HepG2 (cell line): ENCODE data around the gene RAET1E. TPM values are rescaled to one million over a fixed set of nuclear protein-coding genes. Genes with fewer than 3 reads are reported as not detected.

Experiments
- ADNP ChIP-seq: sonication (generic); formaldehyde crosslinking; IDR thresholded peaks from 2 replicates; pipeline ENCODE4 v1.4.0; 2020; ENCODE audit warnings: missing genetic modification reagents
- AGO1 ChIP-seq: fragments of 200-400 bp; formaldehyde crosslinking; IDR thresholded peaks from 2 replicates; pipeline ENCODE4 v1.6.1; 2017; ENCODE audit warnings: mild to moderate bottlenecking, low read depth, low read length, moderate library complexity; ENCODE audit not compliant: poor library complexity, severe bottlenecking
- CEBPG ChIP-seq: IDR thresholded peaks from 2 replicates; pipeline ENCODE4 v1.6.1; 2016
- MAZ ChIP-seq, 2 experiments: sonication (generic) in 1 of 2; formaldehyde crosslinking in 1 of 2; IDR thresholded peaks; 2 replicates each; pipeline versions ENCODE4 v1.5.0 to v1.6.1; 2012 to 2020; ENCODE audit warnings: low read depth in 2 of 2, mild to moderate bottlenecking in 2 of 2, borderline replicate concordance in 1 of 2, improper control_type of control experiment in 1 of 2, low read length in 1 of 2, missing genetic modification reagents in 1 of 2, moderate library complexity in 1 of 2
- POGZ ChIP-seq: sonication (generic); formaldehyde crosslinking; IDR thresholded peaks from 2 replicates; pipeline ENCODE4 v1.4.0; 2020; ENCODE audit warnings: mild to moderate bottlenecking, missing genetic modification reagents
- ZNF34 ChIP-seq: sonication (generic); formaldehyde crosslinking; IDR thresholded peaks from 2 replicates; pipeline ENCODE4 v1.4.0; 2020; ENCODE audit warnings: mild to moderate bottlenecking, missing genetic modification reagents, borderline replicate concordance
- ZNF354B ChIP-seq: sonication (generic); formaldehyde crosslinking; IDR thresholded peaks from 2 replicates; pipeline ENCODE4 v1.8.0; 2022; ENCODE audit warnings: mild to moderate bottlenecking, missing genetic modification reagents
- ZNF549 ChIP-seq: sonication (generic); formaldehyde crosslinking; IDR thresholded peaks from 2 replicates; pipeline ENCODE4 v1.5.0; 2020; ENCODE audit warnings: missing genetic modification reagents
- ZNF550 ChIP-seq: sonication (generic); formaldehyde crosslinking; IDR thresholded peaks from 2 replicates; pipeline ENCODE4 v1.4.0; 2020; ENCODE audit warnings: mild to moderate bottlenecking, missing genetic modification reagents, borderline replicate concordance
- ZNF678 ChIP-seq: sonication (generic); formaldehyde crosslinking; IDR thresholded peaks from 2 replicates; pipeline ENCODE4 v1.4.0; 2020; ENCODE audit warnings: mild to moderate bottlenecking, missing genetic modification reagents
- ZNF749 ChIP-seq: sonication (generic); formaldehyde crosslinking; IDR thresholded peaks from 2 replicates; pipeline ENCODE4 v1.8.0; 2022; ENCODE audit warnings: mild to moderate bottlenecking, missing genetic modification reagents, moderate library complexity, borderline replicate concordance
- ZNF772 ChIP-seq: sonication (generic); formaldehyde crosslinking; IDR thresholded peaks from 2 replicates; pipeline ENCODE4 v1.5.0; 2020; ENCODE audit warnings: mild to moderate bottlenecking, missing genetic modification reagents
- ZNF883 ChIP-seq: sonication (generic); formaldehyde crosslinking; IDR thresholded peaks from 2 replicates; pipeline ENCODE4 v1.5.1; 2020; ENCODE audit warnings: mild to moderate bottlenecking, missing genetic modification reagents; ENCODE audit errors: not compliant biosample characterization
- ZSCAN12 ChIP-seq: sonication (generic); formaldehyde crosslinking; IDR thresholded peaks from 2 replicates; pipeline ENCODE4 v1.9.0; 2021; ENCODE audit warnings: mild to moderate bottlenecking, missing genetic modification reagents
- polyA plus RNA-seq, 8 experiments: library from polyadenylated mRNA; depleted of rRNA in 3 of 8; stranded (reverse) in 7 of 8; unstranded in 1 of 8; fragments of >200 nt; fragmentation: Illumina TruSeq in 4 of 8; extraction: Trizol in 4 of 8; gene quantifications; 2 replicates each; pipeline versions ENCODE4 v1.2.1 to v1.2.3, GENCODE V29; 2011 to 2016; ENCODE audit warnings: low read depth in 4 of 8, missing spikeins in 1 of 8, mixed read lengths in 1 of 8; ENCODE audit not compliant: insufficient read depth in 1 of 8
- total RNA-seq, 5 experiments: library from RNA; depleted of rRNA; stranded (reverse); fragments of >200 nt; fragmentation: Illumina TruSeq; extraction: Trizol; gene quantifications; 2 replicates each; pipeline ENCODE4 v1.2.3, GENCODE V29; 2016; ENCODE audit warnings: low read depth in 1 of 5
- TF ChIP-seq, protein P1 (sequence below): sonication (generic); formaldehyde crosslinking; conservative IDR thresholded peaks from 2 replicates; pipeline ENCODE4 v1.8.0; 2022; ENCODE audit warnings: missing genetic modification reagents
- TF ChIP-seq, protein P2 (sequence below): sonication (generic); formaldehyde crosslinking; IDR thresholded peaks from 2 replicates; pipeline ENCODE4 v1.5.0; 2020; ENCODE audit warnings: mild to moderate bottlenecking, missing genetic modification reagents
- TF ChIP-seq, protein P3 (sequence below): sonication (generic); formaldehyde crosslinking; IDR thresholded peaks from 2 replicates; pipeline ENCODE4 v1.8.1; 2023; ENCODE audit warnings: mild to moderate bottlenecking, moderate library complexity, missing genetic modification reagents
- TF ChIP-seq, protein P4 (sequence below): IDR thresholded peaks from 2 replicates; pipeline ENCODE4 v1.6.1; 2016; ENCODE audit warnings: missing genetic modification reagents, missing compliant biosample characterization
- TF ChIP-seq, protein P5 (sequence below): sonication (generic); formaldehyde crosslinking; IDR thresholded peaks from 2 replicates; pipeline ENCODE4 v1.4.0; 2020; ENCODE audit warnings: missing genetic modification reagents

The RAET1E gene
- total and polyA plus RNA-seq, 2 of the 13 experiments (the other 11 are each of a cell fraction or from before 2014, with no cell fraction given), result not detected

DNA sequence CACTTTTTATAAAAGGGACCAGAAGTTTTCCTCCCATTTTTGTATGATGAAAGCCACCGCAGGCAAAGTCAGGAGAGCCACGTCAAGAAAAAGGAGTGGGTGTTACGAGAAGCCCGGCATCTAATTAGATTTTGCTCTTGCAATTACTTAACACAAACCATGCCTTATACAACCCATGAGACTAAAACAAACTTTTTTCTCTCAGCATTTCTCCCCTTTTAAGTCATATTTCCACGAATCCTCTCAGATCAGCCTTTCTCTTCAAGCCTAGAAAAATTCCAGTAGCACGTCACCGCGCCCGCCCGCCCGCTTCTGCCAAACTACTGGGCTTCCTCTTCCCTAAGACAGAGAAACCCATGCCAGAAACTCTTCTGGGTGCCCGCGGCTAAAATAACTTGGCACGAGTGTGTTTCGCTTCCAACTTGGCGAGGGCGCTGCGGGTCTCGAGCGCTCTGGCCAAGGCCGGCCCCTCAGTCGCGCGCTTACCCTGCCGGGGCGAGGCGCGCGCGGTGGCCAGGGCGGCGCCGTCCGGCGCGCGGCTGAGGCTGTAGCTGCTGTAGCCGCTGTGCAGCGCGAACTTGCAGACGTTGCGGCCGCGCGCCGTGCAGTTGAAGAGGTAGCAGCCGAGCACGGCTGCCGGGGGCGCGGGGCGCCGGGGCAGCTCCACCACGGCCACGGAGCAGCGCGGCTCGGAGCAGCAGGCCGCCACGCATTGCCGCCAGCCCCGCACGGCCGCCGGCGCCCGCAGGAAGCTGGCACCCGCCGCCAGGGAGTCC lies 34.8 kb downstream of the RAET1E start (continued):
- TF ChIP-seq ZNF749 (CRISPR knock-in tag) (no peak), ZNF354B (CRISPR knock-in tag) (no peak), POGZ (CRISPR knock-in tag) (no peak), ZNF772 (0 out of 2 replicates have a peak, but pooled peaks have one; percentile 38), ZNF34 (no peak), ZNF549 (no peak), AGO1 (no peak), CEBPG (CRISPR knock-in tag) (no peak), MAZ (IDR thresholded peaks at IDR 0.05; ENCODE audit: borderline replicate concordance, low read depth, low read length) (no peak), MAZ (CRISPR knock-in tag; IDR thresholded peaks at IDR 0.05; ENCODE audit: low read depth) (no peak), ZNF550 (CRISPR knock-in tag) (no peak), ZNF678 (CRISPR knock-in tag) (no peak), ZNF883 (CRISPR knock-in tag) (peak; percentile 11), ADNP (CRISPR knock-in tag) (no peak), ZSCAN12 (CRISPR knock-in tag) (no peak)
- TF ChIP-seq, protein P1, sequence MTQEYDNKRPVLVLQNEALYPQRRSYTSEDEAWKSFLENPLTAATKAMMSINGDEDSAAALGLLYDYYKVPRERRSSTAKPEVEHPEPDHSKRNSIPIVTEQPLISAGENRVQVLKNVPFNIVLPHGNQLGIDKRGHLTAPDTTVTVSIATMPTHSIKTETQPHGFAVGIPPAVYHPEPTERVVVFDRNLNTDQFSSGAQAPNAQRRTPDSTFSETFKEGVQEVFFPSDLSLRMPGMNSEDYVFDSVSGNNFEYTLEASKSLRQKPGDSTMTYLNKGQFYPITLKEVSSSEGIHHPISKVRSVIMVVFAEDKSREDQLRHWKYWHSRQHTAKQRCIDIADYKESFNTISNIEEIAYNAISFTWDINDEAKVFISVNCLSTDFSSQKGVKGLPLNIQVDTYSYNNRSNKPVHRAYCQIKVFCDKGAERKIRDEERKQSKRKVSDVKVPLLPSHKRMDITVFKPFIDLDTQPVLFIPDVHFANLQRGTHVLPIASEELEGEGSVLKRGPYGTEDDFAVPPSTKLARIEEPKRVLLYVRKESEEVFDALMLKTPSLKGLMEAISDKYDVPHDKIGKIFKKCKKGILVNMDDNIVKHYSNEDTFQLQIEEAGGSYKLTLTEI (CRISPR knock-in tag), result no peak
- TF ChIP-seq, protein P2, sequence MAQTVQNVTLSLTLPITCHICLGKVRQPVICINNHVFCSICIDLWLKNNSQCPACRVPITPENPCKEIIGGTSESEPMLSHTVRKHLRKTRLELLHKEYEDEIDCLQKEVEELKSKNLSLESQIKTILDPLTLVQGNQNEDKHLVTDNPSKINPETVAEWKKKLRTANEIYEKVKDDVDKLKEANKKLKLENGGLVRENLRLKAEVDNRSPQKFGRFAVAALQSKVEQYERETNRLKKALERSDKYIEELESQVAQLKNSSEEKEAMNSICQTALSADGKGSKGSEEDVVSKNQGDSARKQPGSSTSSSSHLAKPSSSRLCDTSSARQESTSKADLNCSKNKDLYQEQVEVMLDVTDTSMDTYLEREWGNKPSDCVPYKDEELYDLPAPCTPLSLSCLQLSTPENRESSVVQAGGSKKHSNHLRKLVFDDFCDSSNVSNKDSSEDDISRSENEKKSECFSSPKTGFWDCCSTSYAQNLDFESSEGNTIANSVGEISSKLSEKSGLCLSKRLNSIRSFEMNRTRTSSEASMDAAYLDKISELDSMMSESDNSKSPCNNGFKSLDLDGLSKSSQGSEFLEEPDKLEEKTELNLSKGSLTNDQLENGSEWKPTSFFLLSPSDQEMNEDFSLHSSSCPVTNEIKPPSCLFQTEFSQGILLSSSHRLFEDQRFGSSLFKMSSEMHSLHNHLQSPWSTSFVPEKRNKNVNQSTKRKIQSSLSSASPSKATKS, result no peak
- TF ChIP-seq, protein P3, sequence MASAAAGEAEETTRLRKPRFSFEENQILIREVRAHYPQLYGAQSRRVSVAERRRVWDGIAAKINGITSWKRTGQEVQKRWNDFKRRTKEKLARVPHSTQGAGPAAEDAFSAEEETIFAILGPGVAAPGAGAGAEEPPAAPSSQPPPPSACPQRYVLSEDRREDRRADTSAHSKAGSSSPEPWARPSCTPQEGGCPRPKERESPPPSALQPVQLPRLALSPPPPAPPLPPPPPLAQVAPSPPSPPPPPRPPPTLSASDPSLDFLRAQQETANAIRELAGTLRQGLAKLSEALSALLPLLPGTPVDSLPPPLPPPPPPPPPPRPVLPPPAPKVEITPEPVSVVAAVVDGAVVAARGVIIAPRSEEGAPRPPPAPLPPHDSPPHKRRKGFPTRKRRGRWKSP (CRISPR knock-in tag), result peak; percentile 66
- TF ChIP-seq, protein P4, sequence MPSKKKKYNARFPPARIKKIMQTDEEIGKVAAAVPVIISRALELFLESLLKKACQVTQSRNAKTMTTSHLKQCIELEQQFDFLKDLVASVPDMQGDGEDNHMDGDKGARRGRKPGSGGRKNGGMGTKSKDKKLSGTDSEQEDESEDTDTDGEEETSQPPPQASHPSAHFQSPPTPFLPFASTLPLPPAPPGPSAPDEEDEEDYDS, result no peak
- TF ChIP-seq, protein P5, sequence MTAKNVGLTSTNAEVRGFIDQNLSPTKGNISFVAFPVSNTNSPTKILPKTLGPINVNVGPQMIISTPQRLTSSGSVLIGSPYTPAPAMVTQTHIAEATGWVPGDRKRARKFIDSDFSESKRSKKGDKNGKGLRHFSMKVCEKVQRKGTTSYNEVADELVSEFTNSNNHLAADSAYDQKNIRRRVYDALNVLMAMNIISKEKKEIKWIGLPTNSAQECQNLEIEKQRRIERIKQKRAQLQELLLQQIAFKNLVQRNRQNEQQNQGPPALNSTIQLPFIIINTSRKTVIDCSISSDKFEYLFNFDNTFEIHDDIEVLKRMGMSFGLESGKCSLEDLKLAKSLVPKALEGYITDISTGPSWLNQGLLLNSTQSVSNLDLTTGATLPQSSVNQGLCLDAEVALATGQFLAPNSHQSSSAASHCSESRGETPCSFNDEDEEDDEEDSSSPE (CRISPR knock-in tag), result peak; percentile 41
